HepG2 (cell line): ENCODE results near the gene NEGR1. TPM values are rescaled to one million over a fixed set of nuclear protein-coding genes. Genes with fewer than 3 reads are reported as not detected.
A peak's percentile ranks its signal among the peaks of the same experiment; 100 is the strongest.

Experiments used
- ARID5B ChIP-seq: IDR thresholded peaks from 2 replicates; pipeline ENCODE4 v1.4.0; 2020; ENCODE audit warnings: mild to moderate bottlenecking, missing genetic modification reagents
- BRCA1 ChIP-seq: sonication (generic); formaldehyde crosslinking; IDR thresholded peaks from 2 replicates; pipeline ENCODE4 v1.4.0; 2020; ENCODE audit warnings: missing genetic modification reagents
- CENPT ChIP-seq: sonication (generic); formaldehyde crosslinking; IDR thresholded peaks from 2 replicates; pipeline ENCODE4 v1.8.0; 2022; ENCODE audit warnings: low read depth, mild to moderate bottlenecking, moderate library complexity, missing genetic modification reagents
- HMG20A ChIP-seq: IDR thresholded peaks from 2 replicates; pipeline ENCODE4 v1.6.1; 2016; ENCODE audit warnings: borderline replicate concordance
- HOXD1 ChIP-seq: sonication (generic); formaldehyde crosslinking; IDR thresholded peaks from 2 replicates; pipeline ENCODE4 v1.5.0; 2020; ENCODE audit warnings: missing genetic modification reagents
- ISL2 ChIP-seq: sonication (generic); formaldehyde crosslinking; IDR thresholded peaks from 2 replicates; pipeline ENCODE4 v1.5.0; 2020; ENCODE audit warnings: missing genetic modification reagents
- MIXL1 ChIP-seq: IDR thresholded peaks from 2 replicates; pipeline ENCODE4 v1.6.1; 2016
- MXI1 ChIP-seq: IDR thresholded peaks from 3 replicates; pipeline ENCODE4 v1.6.1; 2012; ENCODE audit warnings: low read depth, low read length, inconsistent platforms, borderline replicate concordance
- REPIN1 ChIP-seq: sonication (generic); formaldehyde crosslinking; IDR thresholded peaks from 2 replicates; pipeline ENCODE4 v1.8.0; 2022; ENCODE audit warnings: missing genetic modification reagents, low read depth, mild to moderate bottlenecking, borderline replicate concordance
- REST ChIP-seq, 2 experiments: IDR thresholded peaks; 2 replicates each; pipeline ENCODE4 v1.6.1; 2011 to 2012; ENCODE audit warnings: low read length in 2 of 2, borderline replicate concordance in 1 of 2, low read depth in 1 of 2, mild to moderate bottlenecking in 1 of 2, moderate library complexity in 1 of 2
- ZBTB43 ChIP-seq: sonication (generic); formaldehyde crosslinking; conservative IDR thresholded peaks from 2 replicates; pipeline ENCODE4 v1.4.0; 2020; ENCODE audit warnings: missing genetic modification reagents
- ZBTB7B ChIP-seq: sonication (generic); formaldehyde crosslinking; IDR thresholded peaks from 2 replicates; pipeline ENCODE4 v1.4.0; 2020; ENCODE audit warnings: missing genetic modification reagents
- ZGPAT ChIP-seq: IDR thresholded peaks from 2 replicates; pipeline ENCODE4 v1.6.1; 2016; ENCODE audit warnings: mild to moderate bottlenecking
- ZKSCAN8 ChIP-seq: IDR thresholded peaks from 2 replicates; pipeline ENCODE4 v1.6.1; 2016; ENCODE audit warnings: borderline replicate concordance, missing genetic modification reagents, missing compliant biosample characterization
- ZNF264 ChIP-seq: sonication (generic); formaldehyde crosslinking; IDR thresholded peaks from 2 replicates; pipeline ENCODE4 v1.4.0; 2020; ENCODE audit warnings: missing genetic modification reagents
- ZNF335 ChIP-seq: sonication (generic); formaldehyde crosslinking; IDR thresholded peaks from 2 replicates; pipeline ENCODE4 v1.4.0; 2020; ENCODE audit warnings: missing genetic modification reagents
- ZNF501 ChIP-seq: sonication (generic); formaldehyde crosslinking; IDR thresholded peaks from 2 replicates; pipeline ENCODE4 v1.5.1; 2020; ENCODE audit warnings: mild to moderate bottlenecking, moderate library complexity, missing genetic modification reagents
- ZNF549 ChIP-seq: sonication (generic); formaldehyde crosslinking; IDR thresholded peaks from 2 replicates; pipeline ENCODE4 v1.5.0; 2020; ENCODE audit warnings: missing genetic modification reagents
- ZNF800 ChIP-seq: sonication (generic); formaldehyde crosslinking; IDR thresholded peaks from 2 replicates; pipeline ENCODE4 v1.4.0; 2020; ENCODE audit warnings: missing genetic modification reagents
- polyA plus RNA-seq, 8 experiments: library from polyadenylated mRNA; depleted of rRNA in 3 of 8; stranded (reverse) in 7 of 8; unstranded in 1 of 8; fragments of >200 nt; fragmentation: Illumina TruSeq in 4 of 8; extraction: Trizol in 4 of 8; gene quantifications; 2 replicates each; pipeline versions ENCODE4 v1.2.1 to v1.2.3, GENCODE V29; 2011 to 2016; ENCODE audit warnings: low read depth in 4 of 8, missing spikeins in 1 of 8, mixed read lengths in 1 of 8; ENCODE audit not compliant: insufficient read depth in 1 of 8
- total RNA-seq, 5 experiments: library from RNA; depleted of rRNA; stranded (reverse); fragments of >200 nt; fragmentation: Illumina TruSeq; extraction: Trizol; gene quantifications; 2 replicates each; pipeline ENCODE4 v1.2.3, GENCODE V29; 2016; ENCODE audit warnings: low read depth in 1 of 5

The NEGR1 gene
- total and polyA plus RNA-seq, 2 of the 13 experiments (the other 11 are each of a cell fraction or from before 2014, with no cell fraction given), result not detected

GRCh38 chr1:72235062-72235461 is 47.3 kb downstream of the NEGR1 start (continued):
- TF ChIP-seq ZBTB7B (0 out of 2 replicates have a peak, but pooled peaks have one; percentile 36), ZBTB43 (CRISPR knock-in tag) (peak; percentile 89), ZKSCAN8 (CRISPR knock-in tag) (peak; percentile 29; the same call in 1 of the 2 replicates), ZNF335 (0 out of 2 replicates have a peak, but pooled peaks have one; percentile 40), REPIN1 (CRISPR knock-in tag) (peak; percentile 41; the same call in 1 of the 2 replicates), BRCA1 (CRISPR knock-in tag) (0 out of 2 replicates have a peak, but pooled peaks have one; percentile 25), MIXL1 (CRISPR knock-in tag) (peak; percentile 79; the same call in 1 of the 2 replicates), ZNF800 (CRISPR knock-in tag) (peak; percentile 69; the same call in 1 of the 2 replicates), CENPT (CRISPR knock-in tag) (no peak), ZGPAT (peak; percentile 78), MXI1 (no peak), ZNF549 (CRISPR knock-in tag) (no peak), HOXD1 (CRISPR knock-in tag) (no peak), REST (IDR thresholded peaks at IDR 0.05; ENCODE audit: borderline replicate concordance in 1 of 2, low read depth in 1 of 2, low read length in 2 of 2) (no peak), ZNF501 (CRISPR knock-in tag) (no peak), ZNF264 (CRISPR knock-in tag) (peak; percentile 30; the same call in 1 of the 2 replicates), ISL2 (CRISPR knock-in tag) (peak; percentile 78), ARID5B (CRISPR knock-in tag) (peak; percentile 87), HMG20A (CRISPR knock-in tag) (peak; percentile 87; the same call in 1 of the 2 replicates)
